ENCODE results near the gene TBC1D16. TPM values are rescaled to one million over a fixed set of nuclear protein-coding genes. Genes with fewer than 3 reads are reported as not detected.

Gene TBC1D16
- total RNA-seq, 2 experiments from 2014 or later, result 8.3 to 10.4 TPM

GRCh38 chr17:79984877-79985276, 50.8 kb downstream of the TBC1D16 start:
- no peak for ATAC-seq
- no peaks in the 10 kb centered on the region for H3K27me3 Mint-ChIP-seq
- H3K36me3 Mint-ChIP-seq (ENCODE audit: low read depth), result no peaks in the 10 kb centered on the region
- POLR2A ChIA-PET, result no interaction called here
- intact Hi-C loops (cut with DNase I, micrococcal nuclease), result no loop called here
- CTCF ChIA-PET, result interaction anchor here (0.8 kb wide), 1 partner anchor 15 kb away, joined by 4 read pairs; no protein-coding TSS in a partner anchor
- no peak overlapping the region for H3K4me3 Mint-ChIP-seq
- H3K4me1 Mint-ChIP-seq, result peaks cover 8% of the 10 kb centered on the region
- no peak overlapping the region for H3K27ac Mint-ChIP-seq
- DNase-seq, result no peak
- no peaks in the 10 kb centered on the region for H3K9me3 Mint-ChIP-seq (ENCODE audit: low read depth)

DNA sequence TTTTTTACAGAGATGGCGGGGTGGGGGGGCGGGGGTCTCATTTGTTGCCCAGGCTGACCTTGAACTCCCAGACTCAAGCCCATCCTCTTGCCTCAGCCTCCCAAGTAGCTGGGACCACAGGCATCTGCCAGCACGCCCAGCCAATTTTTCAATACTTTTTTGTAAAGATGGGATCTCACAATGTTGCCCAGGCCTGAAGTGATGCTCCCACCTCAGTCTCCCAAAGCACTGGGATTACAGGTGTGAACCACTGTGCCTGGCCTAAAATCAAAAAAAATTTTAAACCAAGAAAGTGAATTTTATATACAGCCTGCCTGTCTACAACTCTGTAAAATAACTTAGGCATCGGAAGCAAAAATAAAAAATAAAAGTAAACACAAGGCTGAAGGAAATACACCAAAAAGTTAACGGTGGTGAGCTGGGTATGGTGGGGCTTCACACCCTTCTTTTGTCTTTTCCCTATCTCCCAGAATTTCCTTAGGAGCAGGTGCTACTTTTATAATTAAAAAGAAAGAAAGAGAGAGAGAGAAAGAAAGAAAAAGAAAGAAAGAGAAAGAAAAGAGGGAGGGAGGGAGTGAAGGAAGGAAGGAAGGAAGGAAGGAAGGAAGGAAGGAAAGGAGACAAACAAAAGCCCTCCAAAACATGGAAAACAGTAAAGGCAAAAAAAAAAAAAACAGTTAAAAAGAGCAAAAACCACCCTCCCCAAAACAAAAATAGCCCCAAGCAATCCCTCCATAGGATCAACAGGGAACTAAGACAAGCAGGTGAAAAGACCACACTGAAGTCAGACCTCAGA, 51.4 kb downstream of the TBC1D16 start:
- intact Hi-C loops (cut with DNase I, micrococcal nuclease), result no loop called here
- CTCF ChIA-PET, result interaction anchor here (0.7 kb wide), 1 partner anchor 14 kb away, joined by 4 read pairs; no protein-coding TSS in a partner anchor
- Mint-ChIP-seq H3K4me3 (no peak overlapping the region), H3K27me3 (no peaks in the 10 kb centered on the region), H3K4me1 (peaks cover 8% of the 10 kb centered on the region), H3K27ac (no peak overlapping the region), H3K9me3 (ENCODE audit: low read depth) (no peaks in the 10 kb centered on the region), H3K36me3 (ENCODE audit: low read depth) (no peaks in the 10 kb centered on the region)
- ATAC-seq (no peak), DNase-seq (no peak)
- POLR2A ChIA-PET, result no interaction called here

- H3K27me3 Mint-ChIP-seq, result no peaks in the 10 kb centered on the region
- intact Hi-C loops (cut with DNase I, micrococcal nuclease), result no loop called here
- ATAC-seq (no peak), DNase-seq (no peak)
- no peak overlapping the region for H3K27ac Mint-ChIP-seq
- peaks cover 8% of the 10 kb centered on the region for H3K4me1 Mint-ChIP-seq
- H3K9me3 Mint-ChIP-seq (ENCODE audit: low read depth), result no peaks in the 10 kb centered on the region
- POLR2A ChIA-PET, result no interaction called here
- H3K4me3 Mint-ChIP-seq, result no peak overlapping the region
- CTCF ChIA-PET, result no interaction called here
- no peaks in the 10 kb centered on the region for H3K36me3 Mint-ChIP-seq (ENCODE audit: low read depth)
Measured at GRCh38 chr17:79983456-79983855, 52.2 kb downstream of the TBC1D16 start.

GRCh38 chr17:79982986-79983385, 52.7 kb downstream of the TBC1D16 start:
- no peak overlapping the region for H3K4me3 Mint-ChIP-seq
- peaks cover 2% of the 10 kb centered on the region for H3K36me3 Mint-ChIP-seq (ENCODE audit: low read depth)
- intact Hi-C loops (cut with DNase I, micrococcal nuclease), result no loop called here
- H3K27ac Mint-ChIP-seq, result no peak overlapping the region
- H3K27me3 Mint-ChIP-seq, result no peaks in the 10 kb centered on the region
- POLR2A ChIA-PET, result no interaction called here
- peaks cover 3% of the 10 kb centered on the region for H3K4me1 Mint-ChIP-seq
- no peaks in the 10 kb centered on the region for H3K9me3 Mint-ChIP-seq (ENCODE audit: low read depth)
- CTCF ChIA-PET, result no interaction called here
- ATAC-seq (no peak), DNase-seq (no peak)

GRCh38 chr17:79981661-79982101, 54.0 kb downstream of the TBC1D16 start:
- no peak for ATAC-seq
- POLR2A ChIA-PET, result no interaction called here
- H3K36me3 Mint-ChIP-seq (ENCODE audit: low read depth), result peaks cover 2% of the 10 kb centered on the region
- CTCF ChIA-PET, result no interaction called here
- no peaks in the 10 kb centered on the region for H3K4me1 Mint-ChIP-seq
- H3K27me3 Mint-ChIP-seq, result no peaks in the 10 kb centered on the region
- DNase-seq, result no peak
- intact Hi-C loops (cut with DNase I, micrococcal nuclease), result no loop called here
- H3K9me3 Mint-ChIP-seq (ENCODE audit: low read depth), result no peaks in the 10 kb centered on the region
- no peak overlapping the region for H3K4me3 Mint-ChIP-seq
- no peak overlapping the region for H3K27ac Mint-ChIP-seq

DNA sequence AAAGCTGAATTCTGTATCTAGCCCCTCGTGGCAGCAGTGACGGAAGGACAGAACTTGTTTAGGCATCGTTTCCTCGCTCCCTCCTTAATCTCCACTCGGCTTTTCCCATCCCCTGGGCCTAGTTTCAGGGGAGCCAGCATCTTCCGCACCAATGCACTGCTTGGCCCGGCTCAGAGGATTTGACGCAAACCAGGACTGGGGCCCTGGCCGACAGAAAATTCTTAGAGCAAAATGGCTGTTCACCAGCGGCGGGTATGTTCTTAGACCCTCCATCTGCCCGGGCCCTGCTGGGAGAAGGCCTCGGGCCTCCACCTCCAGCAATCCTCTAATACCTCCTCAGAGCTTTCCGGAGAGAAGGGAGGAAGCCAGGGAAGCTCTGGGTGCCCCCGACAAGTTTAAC, 54.6 kb downstream of the TBC1D16 start:
- Mint-ChIP-seq H3K27ac (no peak overlapping the region), H3K9me3 (ENCODE audit: low read depth) (no peaks in the 10 kb centered on the region), H3K4me3 (no peak overlapping the region), H3K36me3 (ENCODE audit: low read depth) (peaks cover 2% of the 10 kb centered on the region), H3K27me3 (no peaks in the 10 kb centered on the region), H3K4me1 (no peaks in the 10 kb centered on the region)
- DNase-seq (no peak), ATAC-seq (no peak)
- ChIA-PET POLR2A (no interaction called here), CTCF (interaction anchor here (0.6 kb wide), 1 partner anchor 24 kb away, joined by 4 read pairs; no protein-coding TSS in a partner anchor)
- intact Hi-C loops (cut with DNase I, micrococcal nuclease), result no loop called here

GRCh38 chr17:79980246-79981043, 55.2 kb downstream of the TBC1D16 start:
- intact Hi-C loops (cut with DNase I, micrococcal nuclease), result no loop called here
- Mint-ChIP-seq H3K4me1 (no peaks in the 10 kb centered on the region), H3K36me3 (ENCODE audit: low read depth) (peaks cover 2% of the 10 kb centered on the region), H3K9me3 (ENCODE audit: low read depth) (no peaks in the 10 kb centered on the region), H3K27me3 (no peaks in the 10 kb centered on the region), H3K27ac (no peak overlapping the region), H3K4me3 (no peak overlapping the region)
- CTCF ChIA-PET, result interaction anchor here (0.6 kb wide), 1 partner anchor 25 kb away, joined by 4 read pairs; no protein-coding TSS in a partner anchor
- POLR2A ChIA-PET, result no interaction called here
- no peak for DNase-seq
- no peak for ATAC-seq

GRCh38 chr17:79979816-79980215, 55.9 kb downstream of the TBC1D16 start:
- Mint-ChIP-seq H3K27me3 (no peaks in the 10 kb centered on the region), H3K27ac (no peak overlapping the region), H3K9me3 (ENCODE audit: low read depth) (no peaks in the 10 kb centered on the region), H3K4me3 (no peak overlapping the region), H3K4me1 (no peaks in the 10 kb centered on the region), H3K36me3 (ENCODE audit: low read depth) (peaks cover 2% of the 10 kb centered on the region)
- DNase-seq (no peak), ATAC-seq (no peak)
- intact Hi-C loops (cut with DNase I, micrococcal nuclease), result no loop called here
- POLR2A ChIA-PET, result no interaction called here
- CTCF ChIA-PET, result no interaction called here

GRCh38 chr17:79979221-79979741, 56.4 kb downstream of the TBC1D16 start:
- Mint-ChIP-seq H3K9me3 (ENCODE audit: low read depth) (no peaks in the 10 kb centered on the region), H3K36me3 (ENCODE audit: low read depth) (peaks cover 2% of the 10 kb centered on the region), H3K27me3 (no peaks in the 10 kb centered on the region), H3K4me3 (no peak overlapping the region), H3K4me1 (no peaks in the 10 kb centered on the region), H3K27ac (no peak overlapping the region)
- intact Hi-C loops (cut with DNase I, micrococcal nuclease), result no loop called here
- DNase-seq, result no peak
- CTCF ChIA-PET, result interaction anchor here (0.7 to 0.9 kb wide), 2 partner anchors 29 to 144 kb away, joined by 3 read pairs; no protein-coding TSS in a partner anchor
- POLR2A ChIA-PET, result no interaction called here
- no peak for ATAC-seq

- no peaks in the 10 kb centered on the region for H3K4me1 Mint-ChIP-seq
- ChIA-PET POLR2A (no interaction called here), CTCF (interaction anchor here (0.7 to 0.9 kb wide), 2 partner anchors 29 to 143 kb away, joined by 3 read pairs; no protein-coding TSS in a partner anchor)
- no peak for DNase-seq
- H3K27me3 Mint-ChIP-seq, result no peaks in the 10 kb centered on the region
- H3K36me3 Mint-ChIP-seq (ENCODE audit: low read depth), result peaks cover 2% of the 10 kb centered on the region
- H3K27ac Mint-ChIP-seq, result no peak overlapping the region
- ATAC-seq, result no peak
- H3K9me3 Mint-ChIP-seq (ENCODE audit: low read depth), result no peaks in the 10 kb centered on the region
- H3K4me3 Mint-ChIP-seq, result no peak overlapping the region
- intact Hi-C loops (cut with DNase I, micrococcal nuclease), result no loop called here
Measured at GRCh38 chr17:79978548-79978855, 57.2 kb downstream of the TBC1D16 start.

DNA sequence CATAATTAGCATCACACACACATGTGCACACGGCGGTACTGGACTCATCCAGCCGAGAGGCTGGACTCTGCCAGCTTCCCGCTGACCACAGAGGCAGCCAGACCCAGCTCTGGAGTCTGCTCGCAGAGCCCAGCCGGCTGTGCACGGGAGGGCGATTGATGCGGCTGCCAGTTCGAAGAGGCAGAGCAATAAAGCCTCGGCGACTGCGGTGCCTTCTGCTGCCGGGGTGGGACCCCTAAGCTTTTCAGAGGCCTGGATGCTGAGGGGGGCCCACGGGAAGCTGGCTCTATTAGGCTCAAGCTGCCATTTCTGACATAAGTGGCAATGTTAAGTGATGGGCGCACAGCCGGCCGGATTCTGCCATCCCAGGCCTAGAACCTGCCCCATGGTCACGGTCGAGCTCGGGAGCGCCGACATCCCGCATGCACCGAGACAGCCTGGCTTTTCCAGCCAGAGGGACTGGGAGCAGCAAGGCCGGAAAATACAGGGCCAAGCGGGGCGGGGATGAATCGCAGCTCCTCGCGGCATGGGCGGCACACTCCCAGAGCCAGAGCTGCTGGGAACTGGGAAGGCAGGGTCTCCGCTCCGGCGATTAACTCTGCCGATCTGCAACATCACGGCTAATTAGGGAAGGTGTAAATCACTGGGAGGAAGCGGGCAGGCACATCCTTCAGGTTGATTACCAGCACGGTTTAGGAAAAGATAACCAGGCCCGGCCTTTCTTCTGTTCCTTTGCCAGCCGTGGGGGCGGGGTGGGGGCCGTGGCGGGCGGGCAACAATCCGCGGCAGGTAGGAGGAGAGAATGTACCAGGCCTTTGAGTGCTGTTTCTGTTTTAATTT, 57.7 kb downstream of the TBC1D16 start:
- no peak for DNase-seq
- no peak for ATAC-seq
- intact Hi-C loops (cut with DNase I, micrococcal nuclease), result no loop called here
- no peaks in the 10 kb centered on the region for H3K27me3 Mint-ChIP-seq
- H3K9me3 Mint-ChIP-seq (ENCODE audit: low read depth), result no peaks in the 10 kb centered on the region
- no peaks in the 10 kb centered on the region for H3K4me1 Mint-ChIP-seq
- no peak overlapping the region for H3K27ac Mint-ChIP-seq
- no peak overlapping the region for H3K4me3 Mint-ChIP-seq
- H3K36me3 Mint-ChIP-seq (ENCODE audit: low read depth), result peaks cover 2% of the 10 kb centered on the region
- ChIA-PET POLR2A (no interaction called here), CTCF (interaction anchor here (0.6 to 1.0 kb wide), 2 partner anchors 11 to 203 kb away, joined by 4 read pairs; no protein-coding TSS in a partner anchor)
